Measurements from ENCODE around the gene TNRC6B. TPM values are rescaled to one million over a fixed set of nuclear protein-coding genes. Genes with fewer than 3 reads are reported as not detected.
"Not testable (repeated sequence)": the region's sequence is repeated elsewhere in the genome, so short reads cannot be mapped to it uniquely, and the experiment has no call there.

TNRC6B gene
- polyA plus RNA-seq, 2 donors, result 2.3 to 8.2 TPM

DNA sequence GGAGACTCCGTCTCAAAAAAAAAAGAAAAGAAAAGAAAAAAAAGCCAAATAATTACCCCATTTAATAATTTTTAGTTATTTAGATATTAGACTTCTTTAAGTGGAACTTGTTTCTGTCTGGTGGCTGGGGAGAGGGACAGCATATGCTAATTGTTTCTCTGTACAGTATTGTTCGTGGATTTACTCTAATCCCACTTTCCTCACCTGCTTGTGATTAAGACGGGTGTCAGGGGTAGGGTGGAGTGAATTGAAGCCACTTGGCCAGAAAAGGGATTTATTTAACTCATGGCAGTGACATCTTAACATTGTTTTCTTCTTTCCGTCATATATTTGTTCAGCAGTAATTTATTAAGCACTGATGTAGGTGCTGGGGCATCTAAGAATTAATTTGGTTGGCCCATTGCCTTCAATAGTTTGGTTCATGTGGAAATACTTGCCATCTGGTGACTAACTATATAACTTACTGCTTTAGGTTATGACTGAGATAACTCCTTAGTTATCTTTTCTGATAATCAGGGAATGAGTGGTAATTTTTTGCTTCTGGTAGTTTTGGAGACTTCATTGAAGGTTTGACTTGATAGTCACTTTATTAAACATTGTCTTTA is 4.6 kb downstream of the TNRC6B start:
- Histone ChIP-seq H3K36me3 (ENCODE audit: control insufficient read depth in 2 of 2, insufficient read depth in 2 of 2, low read length in 1 of 2) (no peaks in the 10 kb centered on the region), H3K4me1 (ENCODE audit: control insufficient read depth in 2 of 2, insufficient read depth in 2 of 2, low read length in 1 of 2) (peaks cover 3% of the 10 kb centered on the region in 2 donors), H3K27me3 (ENCODE audit: control insufficient read depth in 1 of 2, insufficient read depth in 2 of 2, low read length in 2 of 2) (no peaks in the 10 kb centered on the region), H3K27ac (ENCODE audit: low read depth in 2 of 2, low read length in 1 of 2) (no peak overlapping the region), H3K4me3 (ENCODE audit: low read depth in 1 of 2, low read length in 2 of 2) (no peak overlapping the region), H3K9me3 (ENCODE audit: control insufficient read depth in 2 of 2, insufficient read depth in 1 of 2, low read depth in 1 of 2, low read length in 1 of 2) (no peaks in the 10 kb centered on the region)
- 52 to 54% methylated on average over 4 of the region's 4 CpGs for WGBS, 2 donors

DNA sequence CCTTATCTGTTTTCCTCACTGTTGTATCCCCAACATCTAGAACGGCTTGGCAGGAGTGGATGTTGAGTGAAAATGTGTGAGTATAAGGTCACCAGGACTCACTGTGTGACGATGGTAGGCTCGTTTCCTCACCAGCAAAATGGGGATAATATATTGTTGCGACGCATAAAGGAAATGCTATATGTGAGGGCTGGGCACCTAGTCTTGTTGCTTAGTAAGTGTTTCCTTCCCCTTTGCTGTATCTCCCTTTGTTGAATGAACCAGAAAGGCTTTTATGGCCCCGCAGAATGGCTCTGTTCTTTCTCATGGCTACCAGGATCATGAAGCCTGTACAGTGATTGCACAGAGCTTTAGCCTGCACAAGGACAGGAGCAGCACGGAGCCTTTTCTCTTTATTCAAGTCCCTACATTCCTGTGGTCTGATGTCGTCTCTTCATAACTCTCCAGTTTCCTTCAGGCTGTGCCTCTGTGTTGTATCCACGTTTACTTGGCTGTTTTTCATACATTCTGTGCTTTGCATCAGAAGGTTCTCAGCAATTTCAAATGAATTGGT is 5.4 kb downstream of the TNRC6B start:
- H3K4me1 ChIP-seq (ENCODE audit: control insufficient read depth in 2 of 2, insufficient read depth in 2 of 2, low read length in 1 of 2), result peaks cover 3% of the 10 kb centered on the region in 2 donors
- no peaks in the 10 kb centered on the region for H3K9me3 ChIP-seq (ENCODE audit: control insufficient read depth in 2 of 2, insufficient read depth in 1 of 2, low read depth in 1 of 2, low read length in 1 of 2)
- no peak overlapping the region for H3K4me3 ChIP-seq (ENCODE audit: low read depth in 1 of 2, low read length in 2 of 2)
- peak overlapping the region; percentile 20 to 64 for H3K27ac ChIP-seq (ENCODE audit: low read depth in 2 of 2, low read length in 1 of 2)
- H3K27me3 ChIP-seq (ENCODE audit: control insufficient read depth in 1 of 2, insufficient read depth in 2 of 2, low read length in 2 of 2), result no peaks in the 10 kb centered on the region
- 19 to 27% methylated on average over 9 of the region's 9 CpGs for WGBS, 2 donors
- H3K36me3 ChIP-seq (ENCODE audit: control insufficient read depth in 2 of 2, insufficient read depth in 2 of 2, low read length in 1 of 2), result no peaks in the 10 kb centered on the region

DNA sequence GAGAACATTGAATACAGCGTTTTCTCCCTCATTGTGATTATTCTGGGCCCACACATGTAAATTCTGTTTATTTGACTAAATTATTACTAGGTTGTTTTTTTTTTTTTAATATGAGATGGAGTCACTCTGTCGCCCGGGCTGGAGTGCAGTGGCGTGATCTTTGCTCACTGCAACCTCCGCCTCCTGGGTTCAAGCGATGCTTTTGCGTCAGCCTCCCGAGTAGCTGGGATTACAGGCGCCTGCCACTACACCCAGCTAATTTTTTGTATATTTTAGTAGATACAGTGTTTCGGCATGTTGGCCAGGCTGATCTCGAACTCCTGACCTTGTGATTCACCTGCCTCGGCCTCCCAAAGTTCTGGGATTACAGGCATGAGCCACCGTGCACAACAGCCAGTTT is 5.9 kb downstream of the TNRC6B start:
- H3K4me3 ChIP-seq (ENCODE audit: low read depth in 1 of 2, low read length in 2 of 2); H3K4me1 ChIP-seq (ENCODE audit: control insufficient read depth in 2 of 2, insufficient read depth in 2 of 2, low read length in 1 of 2); H3K27ac ChIP-seq (ENCODE audit: low read depth in 2 of 2, low read length in 1 of 2); H3K9me3 ChIP-seq (ENCODE audit: control insufficient read depth in 2 of 2, insufficient read depth in 1 of 2, low read depth in 1 of 2, low read length in 1 of 2); H3K36me3 ChIP-seq (ENCODE audit: control insufficient read depth in 2 of 2, insufficient read depth in 2 of 2, low read length in 1 of 2); H3K27me3 ChIP-seq (ENCODE audit: control insufficient read depth in 1 of 2, insufficient read depth in 2 of 2, low read length in 2 of 2): not testable (repeated sequence)
- 72% methylated on average over 13 of the region's 13 CpGs for WGBS, 2 donors

DNA sequence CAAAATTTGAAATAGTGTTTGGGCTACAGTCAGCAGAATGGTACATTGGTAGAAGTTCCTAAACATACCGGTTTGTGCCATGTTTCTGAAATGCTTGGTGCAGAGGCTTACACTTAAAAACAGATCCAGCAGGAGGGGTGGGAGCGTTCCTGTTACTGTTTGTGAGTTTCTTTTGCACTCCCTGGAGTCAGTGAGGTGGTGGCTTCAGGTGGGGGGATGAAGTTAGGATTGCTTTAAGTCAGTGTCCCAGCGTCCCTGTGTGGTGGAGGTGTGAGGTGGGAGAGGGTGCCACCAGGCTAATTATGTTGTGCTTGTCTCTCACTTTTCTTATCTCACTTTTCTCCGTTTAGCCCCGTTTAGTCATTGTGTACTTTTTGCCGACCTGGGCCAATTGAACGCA is 9.7 kb downstream of the TNRC6B start:
- Histone ChIP-seq H3K9me3 (ENCODE audit: control insufficient read depth in 2 of 2, insufficient read depth in 1 of 2, low read depth in 1 of 2, low read length in 1 of 2) (no peaks in the 10 kb centered on the region), H3K27ac (ENCODE audit: low read depth in 2 of 2, low read length in 1 of 2) (no peak overlapping the region), H3K36me3 (ENCODE audit: control insufficient read depth in 2 of 2, insufficient read depth in 2 of 2, low read length in 1 of 2) (no peaks in the 10 kb centered on the region), H3K4me1 (ENCODE audit: control insufficient read depth in 2 of 2, insufficient read depth in 2 of 2, low read length in 1 of 2) (peaks cover 0 to 3% of the 10 kb centered on the region in 2 donors), H3K4me3 (ENCODE audit: low read depth in 1 of 2, low read length in 2 of 2) (no peak overlapping the region), H3K27me3 (ENCODE audit: control insufficient read depth in 1 of 2, insufficient read depth in 2 of 2, low read length in 2 of 2) (no peaks in the 10 kb centered on the region)
- WGBS, 2 donors, result 77 to 85% methylated on average over 7 of the region's 7 CpGs

DNA sequence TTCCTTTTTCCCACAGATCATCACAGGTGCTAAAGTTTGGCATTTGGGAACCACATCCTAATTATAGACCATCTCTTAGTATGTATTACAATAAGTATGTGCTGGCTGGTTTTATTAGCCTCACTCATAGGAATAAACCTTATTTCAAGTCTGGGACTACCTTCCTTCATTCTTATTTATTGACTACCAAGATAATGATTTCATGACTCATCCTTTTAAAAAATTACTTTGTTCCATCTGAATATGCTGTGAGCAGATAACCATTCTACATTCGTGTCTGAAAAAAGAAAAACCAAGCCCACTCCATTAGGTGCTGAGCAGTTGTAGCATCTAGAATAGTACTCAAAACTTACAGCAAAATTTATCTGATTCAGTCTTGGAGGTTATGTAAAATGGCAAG is 12.3 kb downstream of the TNRC6B start:
- H3K4me1 ChIP-seq (ENCODE audit: control insufficient read depth in 2 of 2, insufficient read depth in 2 of 2, low read length in 1 of 2), result peaks cover 0 to 2% of the 10 kb centered on the region in 2 donors
- WGBS, 2 donors, result 55 to 58% methylated on average over 1 of the region's 1 CpG
- no peaks in the 10 kb centered on the region for H3K27me3 ChIP-seq (ENCODE audit: control insufficient read depth in 1 of 2, insufficient read depth in 2 of 2, low read length in 2 of 2)
- no peaks in the 10 kb centered on the region for H3K9me3 ChIP-seq (ENCODE audit: control insufficient read depth in 2 of 2, insufficient read depth in 1 of 2, low read depth in 1 of 2, low read length in 1 of 2)
- peaks cover 0 to 6% of the 10 kb centered on the region in 2 donors for H3K36me3 ChIP-seq (ENCODE audit: control insufficient read depth in 2 of 2, insufficient read depth in 2 of 2, low read length in 1 of 2)
- H3K4me3 ChIP-seq (ENCODE audit: low read depth in 1 of 2, low read length in 2 of 2), result no peak overlapping the region
- no peak overlapping the region for H3K27ac ChIP-seq (ENCODE audit: low read depth in 2 of 2, low read length in 1 of 2)

DNA sequence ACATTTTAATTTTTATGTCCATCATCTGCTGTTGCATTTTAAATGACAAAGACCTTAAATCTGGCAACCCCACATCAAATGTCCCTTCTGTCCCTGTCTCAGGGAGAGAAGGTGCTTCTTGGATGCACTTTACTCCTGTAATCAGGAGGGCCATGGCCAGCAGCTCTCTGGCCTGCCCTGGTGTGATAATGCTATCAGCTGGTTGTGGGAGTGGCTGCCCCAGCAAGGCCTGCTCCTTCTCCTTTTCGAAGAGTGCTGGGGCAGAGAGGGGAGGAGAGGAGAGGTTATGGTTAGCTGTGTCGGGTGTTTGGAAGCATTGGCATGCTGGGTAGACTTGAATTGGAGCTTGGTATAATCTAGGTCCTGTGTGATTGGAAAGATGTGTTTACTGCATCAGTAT is 12.8 kb downstream of the TNRC6B start:
- WGBS, 2 donors, result 61 to 89% methylated on average over 2 of the region's 2 CpGs
- Histone ChIP-seq H3K9me3 (ENCODE audit: control insufficient read depth in 2 of 2, insufficient read depth in 1 of 2, low read depth in 1 of 2, low read length in 1 of 2) (no peaks in the 10 kb centered on the region), H3K27ac (ENCODE audit: low read depth in 2 of 2, low read length in 1 of 2) (no peak overlapping the region)

DNA sequence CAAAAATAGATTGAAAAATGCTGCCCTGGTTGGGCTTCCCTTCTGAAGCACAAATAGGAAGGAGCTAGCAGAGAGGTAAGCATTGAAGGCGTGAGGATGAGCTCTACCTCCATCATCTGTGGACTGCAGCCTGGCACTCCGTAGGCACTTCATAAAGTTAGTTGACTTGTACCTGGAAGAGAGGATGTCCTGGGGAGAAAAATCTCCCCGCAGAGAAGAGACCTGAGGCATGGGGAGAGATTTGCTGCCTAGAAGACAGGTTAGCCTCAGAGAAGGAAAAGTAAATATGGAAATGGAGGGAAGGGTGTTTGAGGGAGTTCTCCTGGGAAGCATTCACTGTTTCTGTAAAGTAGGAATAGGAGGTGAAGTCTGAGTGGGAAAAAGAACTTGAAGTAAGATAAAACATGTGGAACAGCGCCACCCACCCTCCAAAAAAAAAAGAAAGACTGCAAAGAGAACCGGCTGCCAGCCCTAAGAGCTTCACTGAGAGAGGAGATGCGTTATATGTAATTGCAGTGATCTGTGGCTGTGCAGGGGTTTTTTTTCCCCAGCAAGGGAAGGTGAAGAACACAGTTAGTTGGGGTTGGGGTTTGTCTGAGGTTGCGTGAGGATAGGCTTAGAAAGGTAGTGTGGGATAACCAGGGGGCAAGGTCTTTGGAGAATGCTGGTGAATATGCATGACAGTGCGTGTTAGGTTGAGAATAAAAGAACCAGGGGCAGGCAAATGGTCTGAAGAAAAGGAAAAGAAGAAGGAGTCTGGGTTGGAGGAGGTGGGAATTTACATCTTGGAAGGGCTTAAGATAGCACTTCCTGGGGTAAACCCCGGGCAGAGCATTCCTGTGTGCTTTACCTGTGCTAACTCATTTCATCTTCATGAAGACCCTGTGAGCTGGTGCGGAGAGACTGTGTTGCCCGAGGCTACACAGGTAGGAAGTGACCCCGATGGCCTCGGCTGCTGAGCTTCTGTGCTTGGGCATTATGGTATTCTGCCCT is 16.0 kb downstream of the TNRC6B start:
- H3K36me3 ChIP-seq (ENCODE audit: control insufficient read depth in 2 of 2, insufficient read depth in 2 of 2, low read length in 1 of 2), result peaks cover 0 to 6% of the 10 kb centered on the region in 2 donors
- H3K4me3 ChIP-seq (ENCODE audit: low read depth in 1 of 2, low read length in 2 of 2), result no peak overlapping the region
- H3K4me1 ChIP-seq (ENCODE audit: control insufficient read depth in 2 of 2, insufficient read depth in 2 of 2, low read length in 1 of 2), result peaks cover 2 to 3% of the 10 kb centered on the region in 2 donors
- no peaks in the 10 kb centered on the region for H3K27me3 ChIP-seq (ENCODE audit: control insufficient read depth in 1 of 2, insufficient read depth in 2 of 2, low read length in 2 of 2)
- no peaks in the 10 kb centered on the region for H3K9me3 ChIP-seq (ENCODE audit: control insufficient read depth in 2 of 2, insufficient read depth in 1 of 2, low read depth in 1 of 2, low read length in 1 of 2)
- WGBS, 2 donors, result 62% methylated on average over 13 of the region's 13 CpGs
- H3K27ac ChIP-seq (ENCODE audit: low read depth in 2 of 2, low read length in 1 of 2), result no peak overlapping the region

More for the DNA sequence above, 12.8 kb downstream of the TNRC6B start:
- Histone ChIP-seq H3K4me3 (ENCODE audit: low read depth in 1 of 2, low read length in 2 of 2) (no peak overlapping the region), H3K36me3 (ENCODE audit: control insufficient read depth in 2 of 2, insufficient read depth in 2 of 2, low read length in 1 of 2) (peaks cover 0 to 6% of the 10 kb centered on the region in 2 donors), H3K27me3 (ENCODE audit: control insufficient read depth in 1 of 2, insufficient read depth in 2 of 2, low read length in 2 of 2) (no peaks in the 10 kb centered on the region), H3K4me1 (ENCODE audit: control insufficient read depth in 2 of 2, insufficient read depth in 2 of 2, low read length in 1 of 2) (peaks cover 0 to 2% of the 10 kb centered on the region in 2 donors)

DNA sequence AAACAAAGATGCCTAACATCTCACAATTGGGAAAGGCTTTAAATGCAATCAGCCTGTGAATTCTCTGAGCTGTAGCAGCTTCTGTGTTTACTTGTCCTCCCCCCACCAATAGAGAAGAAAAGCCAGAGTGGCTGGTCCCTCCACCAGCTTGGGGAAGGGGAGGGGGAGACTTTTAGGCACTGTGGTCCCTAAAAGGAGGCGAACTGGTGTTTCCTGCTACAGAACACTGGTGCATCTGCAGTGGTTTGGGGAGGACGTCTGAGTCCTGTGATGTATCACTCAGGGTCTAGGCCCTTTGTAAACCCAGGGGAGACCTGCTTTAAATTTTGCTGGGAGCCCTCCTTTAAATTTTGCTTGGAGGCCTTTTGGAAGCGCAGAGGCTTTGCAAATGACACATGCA is 16.9 kb downstream of the TNRC6B start:
- Histone ChIP-seq H3K36me3 (ENCODE audit: control insufficient read depth in 2 of 2, insufficient read depth in 2 of 2, low read length in 1 of 2) (peaks cover 0 to 6% of the 10 kb centered on the region in 2 donors), H3K4me1 (ENCODE audit: control insufficient read depth in 2 of 2, insufficient read depth in 2 of 2, low read length in 1 of 2) (peaks cover 2 to 3% of the 10 kb centered on the region in 2 donors), H3K9me3 (ENCODE audit: control insufficient read depth in 2 of 2, insufficient read depth in 1 of 2, low read depth in 1 of 2, low read length in 1 of 2) (no peaks in the 10 kb centered on the region), H3K4me3 (ENCODE audit: low read depth in 1 of 2, low read length in 2 of 2) (no peak overlapping the region), H3K27ac (ENCODE audit: low read depth in 2 of 2, low read length in 1 of 2) (no peak overlapping the region), H3K27me3 (ENCODE audit: control insufficient read depth in 1 of 2, insufficient read depth in 2 of 2, low read length in 2 of 2) (no peaks in the 10 kb centered on the region)
- WGBS, 2 donors, result 67 to 72% methylated on average over 3 of the region's 3 CpGs

DNA sequence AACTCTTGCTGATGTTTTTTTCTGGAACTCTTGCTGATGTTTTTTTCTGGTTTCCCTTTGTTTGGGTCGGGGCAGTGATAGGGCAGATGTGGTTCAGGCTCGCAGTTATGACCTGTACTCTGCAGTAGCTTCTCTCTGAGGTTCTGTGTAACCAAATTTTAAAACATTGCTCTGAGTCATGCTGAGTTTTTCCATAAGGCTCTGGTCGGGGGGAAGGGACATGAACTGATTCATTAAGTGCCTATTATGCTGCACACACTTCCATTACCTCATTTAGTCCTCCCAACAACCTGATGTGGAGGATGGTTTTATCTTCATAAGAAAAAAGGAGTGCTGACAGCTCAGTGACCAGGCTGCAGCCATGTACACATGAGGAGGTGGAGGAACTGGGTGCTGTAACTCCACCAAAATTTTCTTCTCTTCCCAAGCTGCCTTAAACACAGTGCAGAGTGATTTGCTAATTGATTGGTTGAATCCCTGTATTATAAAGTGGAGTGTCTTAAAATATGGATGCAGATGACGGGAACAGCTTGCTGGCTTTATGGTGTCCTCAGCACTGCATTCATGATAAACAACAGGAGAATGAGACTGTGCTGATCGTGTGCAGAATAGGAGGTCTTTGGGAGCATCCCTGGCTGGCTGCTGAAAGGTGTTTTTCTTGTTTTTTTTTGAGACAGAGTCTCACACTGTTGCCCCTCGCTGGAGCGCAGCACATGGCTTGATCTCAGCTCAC is 19.1 kb downstream of the TNRC6B start:
- Histone ChIP-seq H3K4me1 (ENCODE audit: control insufficient read depth in 2 of 2, insufficient read depth in 2 of 2, low read length in 1 of 2) (peaks cover 2 to 3% of the 10 kb centered on the region in 2 donors), H3K27ac (ENCODE audit: low read depth in 2 of 2, low read length in 1 of 2) (peak overlapping the region in 1 of 2 donors; percentile 8), H3K4me3 (ENCODE audit: low read depth in 1 of 2, low read length in 2 of 2) (no peak overlapping the region), H3K36me3 (ENCODE audit: control insufficient read depth in 2 of 2, insufficient read depth in 2 of 2, low read length in 1 of 2) (peaks cover 0 to 6% of the 10 kb centered on the region in 2 donors), H3K9me3 (ENCODE audit: control insufficient read depth in 2 of 2, insufficient read depth in 1 of 2, low read depth in 1 of 2, low read length in 1 of 2) (no peaks in the 10 kb centered on the region), H3K27me3 (ENCODE audit: control insufficient read depth in 1 of 2, insufficient read depth in 2 of 2, low read length in 2 of 2) (no peaks in the 10 kb centered on the region)
- 49 to 64% methylated on average over 7 of the region's 7 CpGs for WGBS, 2 donors
